ENCODE measurements around the gene VPREB3.

GRCh38 chr22:23754220-23754919, at the start of gene VPREB3:
- no peak for TF ChIP-seq CTCF (IDR thresholded peaks at IDR 0.05; ENCODE audit: low read depth, low read length)
- no peak for TF ChIP-seq EZH2phosphoT487 (IDR thresholded peaks at IDR 0.05; ENCODE audit: low read depth)
